Measurements from ENCODE around the gene GRID1. TPM values are rescaled to one million over a fixed set of nuclear protein-coding genes. Genes with fewer than 3 reads are reported as not detected.

Gene GRID1
- total and polyA plus RNA-seq, 11 donors: 0.69 to 3.4 (median 1.6) TPM

GRCh38 chr10:86217371-86218080, 149.1 kb downstream of the GRID1 start:
- Histone ChIP-seq H3K4me3 (no peak overlapping the region), H3K9me3 (no peaks in the 10 kb centered on the region), H3K27me3 (no peaks in the 10 kb centered on the region), H3K27ac (no peak overlapping the region), H3K36me3 (no peaks in the 10 kb centered on the region), H3K4me1 (no peaks in the 10 kb centered on the region)
- WGBS, 4 donors: 69 to 83% (median 75%) methylated on average over 7 to 10 of the region's 10 CpGs
- intact Hi-C loops (cut with DNase I): no loop called here
- ATAC-seq (no peak), DNase-seq (peak in 2 of 5 donors; percentile 16 to 27)
- TF ChIP-seq CTCF (IDR thresholded peaks at IDR 0.05) (no peak), POLR2A (IDR thresholded peaks at IDR 0.05) (no peak)

GRCh38 chr10:86216886-86217285, 149.7 kb downstream of the GRID1 start:
- Histone ChIP-seq H3K36me3 (no peaks in the 10 kb centered on the region), H3K9me3 (no peaks in the 10 kb centered on the region), H3K4me3 (no peak overlapping the region), H3K27me3 (no peaks in the 10 kb centered on the region), H3K27ac (no peak overlapping the region), H3K4me1 (no peaks in the 10 kb centered on the region)
- DNase-seq: peak in 1 of 5 donors; percentile 8
- TF ChIP-seq CTCF (IDR thresholded peaks at IDR 0.05) (no peak), POLR2A (IDR thresholded peaks at IDR 0.05) (no peak)
- intact Hi-C loops (cut with DNase I): no loop called here
- WGBS, 4 donors: 79 to 100% (median 86%) methylated on average over 1 of the region's 1 CpG
- ATAC-seq: no peak

DNA sequence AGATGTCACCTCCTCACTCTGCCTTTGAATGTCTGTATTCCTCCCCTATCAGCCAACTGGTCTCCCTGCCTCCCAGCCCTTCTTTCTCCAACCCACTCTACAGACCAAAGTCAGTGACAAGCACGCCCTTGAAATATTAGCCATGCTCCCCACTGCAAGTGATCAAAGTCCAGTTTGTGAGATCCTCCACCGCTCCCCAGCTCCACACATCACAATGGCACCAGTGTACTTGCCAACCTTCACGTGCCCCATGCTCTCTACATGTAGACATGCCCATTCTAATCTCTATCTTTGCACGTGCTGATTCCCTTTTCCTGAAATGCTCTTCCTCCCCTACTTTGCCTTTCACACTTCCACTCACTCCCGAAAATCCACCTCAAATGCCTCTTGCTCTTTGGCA, 150.9 kb downstream of the GRID1 start:
- no peak for ATAC-seq

DNA sequence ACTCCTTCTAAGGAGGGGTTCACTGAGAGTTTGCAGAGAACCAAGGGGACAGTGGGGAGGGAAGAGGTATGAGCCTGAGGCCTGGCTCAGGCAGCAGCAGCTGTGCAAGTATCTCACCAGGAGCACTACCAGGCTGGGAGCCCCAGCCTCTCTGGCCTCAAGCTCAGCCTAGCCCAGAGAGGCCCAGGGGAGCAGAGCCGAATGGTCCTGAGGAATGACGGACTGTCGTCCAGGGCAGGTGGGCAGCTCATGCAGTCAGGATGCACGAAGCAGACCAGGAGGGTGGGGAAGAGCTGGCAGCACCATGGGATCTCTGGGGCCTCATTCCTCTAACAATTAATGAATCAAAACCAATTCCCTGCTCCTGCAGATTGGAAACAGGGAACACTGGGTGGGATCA, 151.5 kb downstream of the GRID1 start:
- no peaks in the 10 kb centered on the region for H3K36me3 ChIP-seq
- H3K4me1 ChIP-seq: no peaks in the 10 kb centered on the region
- H3K9me3 ChIP-seq: no peaks in the 10 kb centered on the region
- 83 to 94% (median 89%) methylated on average over 4 of the region's 4 CpGs for WGBS, 4 donors
- intact Hi-C loops (cut with DNase I): no loop called here
- ATAC-seq (no peak), DNase-seq (peak in 1 of 5 donors; percentile 14)
- no peaks in the 10 kb centered on the region for H3K27me3 ChIP-seq
- TF ChIP-seq CTCF (IDR thresholded peaks at IDR 0.05) (no peak), POLR2A (IDR thresholded peaks at IDR 0.05) (no peak)
- no peak overlapping the region for H3K4me3 ChIP-seq
- no peak overlapping the region for H3K27ac ChIP-seq

More for the DNA sequence above, 150.9 kb downstream of the GRID1 start:
- no peaks in the 10 kb centered on the region for H3K27me3 ChIP-seq
- TF ChIP-seq POLR2A (IDR thresholded peaks at IDR 0.05) (no peak), CTCF (IDR thresholded peaks at IDR 0.05) (no peak)
- no peaks in the 10 kb centered on the region for H3K36me3 ChIP-seq
- H3K4me1 ChIP-seq: no peaks in the 10 kb centered on the region
- no peak overlapping the region for H3K4me3 ChIP-seq
- H3K27ac ChIP-seq: no peak overlapping the region
- intact Hi-C loops (cut with DNase I): no loop called here
- 72 to 78% (median 75%) methylated on average over 5 of the region's 5 CpGs for WGBS, 4 donors
- H3K9me3 ChIP-seq: no peaks in the 10 kb centered on the region
- peak in 1 of 5 donors; percentile 4 for DNase-seq
